ENCODE measurements around the gene HAP1.

Gene HAP1

GRCh38 chr17:41738077-41738800, 3.8 kb upstream of the HAP1 start:
- intact Hi-C loops (cut with DNase I; ENCODE audit: low total_unique reads) = loop anchor here (1.0 to 10.0 kb wide), 2 partner anchors 63 to 147 kb away; no protein-coding TSS in a partner anchor
- no peaks in the 10 kb centered on the region for H3K9me3 ChIP-seq
- H3K27ac ChIP-seq = no peak overlapping the region
- H3K27me3 ChIP-seq = peaks cover 4 to 54% of the 10 kb centered on the region in 2 donors
- no peak overlapping the region for H3K4me3 ChIP-seq
- peak; percentile 98 for TF ChIP-seq CTCF (IDR thresholded peaks at IDR 0.05)
- no peaks in the 10 kb centered on the region for H3K36me3 ChIP-seq
- DNase-seq = peak; percentile 71 to 81
- peaks cover 0 to 27% (median 13%) of the 10 kb centered on the region in 4 donors for H3K4me1 ChIP-seq

GRCh38 chr17:41737680-41738023, 3.2 kb upstream of the HAP1 start:
- intact Hi-C loops (cut with DNase I; ENCODE audit: low total_unique reads) = loop anchor here (1.0 to 10.0 kb wide), 2 partner anchors 64 to 147 kb away; no protein-coding TSS in a partner anchor
- DNase-seq = no peak
- no peak for TF ChIP-seq CTCF (IDR thresholded peaks at IDR 0.05)

GRCh38 chr17:41736983-41737679, 2.7 kb upstream of the HAP1 start:
- intact Hi-C loops (cut with DNase I; ENCODE audit: low total_unique reads) = loop anchor here (10.0 kb wide), 1 partner anchor 148 kb away; no protein-coding TSS in a partner anchor
- TF ChIP-seq CTCF (IDR thresholded peaks at IDR 0.05) = no peak
- H3K4me1 ChIP-seq = peaks cover 0 to 27% (median 13%) of the 10 kb centered on the region in 4 donors
- H3K27me3 ChIP-seq = peaks cover 4 to 65% of the 10 kb centered on the region in 2 donors
- DNase-seq = no peak
- no peaks in the 10 kb centered on the region for H3K9me3 ChIP-seq
- no peak overlapping the region for H3K4me3 ChIP-seq
- no peaks in the 10 kb centered on the region for H3K36me3 ChIP-seq
- H3K27ac ChIP-seq = no peak overlapping the region

More at GRCh38 chr17:41737680-41738023, 3.2 kb upstream of the HAP1 start:
- Histone ChIP-seq H3K27me3 (peaks cover 4 to 60% of the 10 kb centered on the region in 2 donors), H3K4me1 (peaks cover 0 to 27% (median 13%) of the 10 kb centered on the region in 4 donors), H3K9me3 (no peaks in the 10 kb centered on the region), H3K27ac (no peak overlapping the region), H3K4me3 (no peak overlapping the region), H3K36me3 (no peaks in the 10 kb centered on the region)

GRCh38 chr17:41735744-41736143, 1.3 kb upstream of the HAP1 start:
- H3K27me3 ChIP-seq = peaks cover 4 to 71% of the 10 kb centered on the region in 2 donors
- no peak for DNase-seq
- H3K4me1 ChIP-seq = peaks cover 0 to 27% (median 13%) of the 10 kb centered on the region in 4 donors
- intact Hi-C loops (cut with DNase I; ENCODE audit: low total_unique reads) = loop anchor here (10.0 kb wide), 1 partner anchor 149 kb away; no protein-coding TSS in a partner anchor
- no peaks in the 10 kb centered on the region for H3K9me3 ChIP-seq
- H3K36me3 ChIP-seq = no peaks in the 10 kb centered on the region
- H3K27ac ChIP-seq = no peak overlapping the region
- no peak for TF ChIP-seq CTCF (IDR thresholded peaks at IDR 0.05)
- no peak overlapping the region for H3K4me3 ChIP-seq

GRCh38 chr17:41734949-41735313, 488 bp upstream of the HAP1 start:
- H3K27me3 ChIP-seq = peaks cover 4 to 68% of the 10 kb centered on the region in 2 donors
- H3K4me1 ChIP-seq = peaks cover 0 to 27% (median 13%) of the 10 kb centered on the region in 4 donors
- intact Hi-C loops (cut with DNase I; ENCODE audit: low total_unique reads) = loop anchor here (10.0 kb wide), 1 partner anchor 150 kb away; no protein-coding TSS in a partner anchor
- H3K27ac ChIP-seq = no peak overlapping the region
- H3K4me3 ChIP-seq = peak overlapping the region in 1 of 2 donors; percentile 45
- DNase-seq = no peak
- no peaks in the 10 kb centered on the region for H3K36me3 ChIP-seq
- no peak for TF ChIP-seq CTCF (IDR thresholded peaks at IDR 0.05)
- no peaks in the 10 kb centered on the region for H3K9me3 ChIP-seq
